DMS53 (cell line): ENCODE data around the gene CDHR2.
"Not testable (repeated sequence)": the region's sequence is repeated elsewhere in the genome, so short reads cannot be mapped to it uniquely, and the experiment has no call there.

Source experiments
- DNase-seq: peaks from one replicate; lab custom pipeline; 2025; lab: John Stamatoyannopoulos, UW

CDHR2 gene

DNA sequence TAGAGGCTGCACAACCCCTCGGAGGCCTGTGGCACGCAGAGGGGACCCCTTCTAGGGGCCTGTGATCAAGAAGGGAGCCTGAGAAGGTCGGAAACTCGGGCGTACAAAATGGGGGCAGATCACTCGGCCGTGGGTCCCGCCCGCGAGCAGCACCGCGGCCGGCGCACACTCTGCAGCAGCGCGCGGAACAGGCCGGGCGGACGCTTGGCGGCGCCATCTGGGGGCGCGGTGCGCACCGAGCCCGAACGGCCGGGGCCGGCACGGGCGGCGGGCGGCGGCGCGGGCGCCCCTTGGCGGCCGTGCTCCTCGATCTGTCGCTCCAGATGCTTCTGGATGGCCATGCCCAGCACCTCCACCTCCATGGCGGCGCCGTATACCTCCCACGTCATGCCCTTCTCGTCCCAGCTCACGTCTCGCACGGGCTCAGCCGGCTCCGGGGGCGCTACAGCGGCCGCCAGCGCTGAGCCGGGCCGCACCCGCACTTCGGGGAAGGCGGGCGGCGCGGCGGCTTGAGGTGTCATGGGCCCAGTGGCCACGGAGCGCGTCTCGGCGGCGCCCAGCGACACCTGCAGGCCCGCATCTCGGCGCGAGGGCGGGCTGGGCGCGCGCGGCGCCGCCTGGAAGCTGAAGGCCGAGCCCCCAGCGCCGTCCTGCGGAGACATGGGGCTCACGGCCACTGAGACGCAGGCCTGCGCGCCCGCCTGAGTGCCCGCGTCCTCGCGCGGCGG, 47.7 kb downstream of the CDHR2 start:
- no peak for DNase-seq

DNA sequence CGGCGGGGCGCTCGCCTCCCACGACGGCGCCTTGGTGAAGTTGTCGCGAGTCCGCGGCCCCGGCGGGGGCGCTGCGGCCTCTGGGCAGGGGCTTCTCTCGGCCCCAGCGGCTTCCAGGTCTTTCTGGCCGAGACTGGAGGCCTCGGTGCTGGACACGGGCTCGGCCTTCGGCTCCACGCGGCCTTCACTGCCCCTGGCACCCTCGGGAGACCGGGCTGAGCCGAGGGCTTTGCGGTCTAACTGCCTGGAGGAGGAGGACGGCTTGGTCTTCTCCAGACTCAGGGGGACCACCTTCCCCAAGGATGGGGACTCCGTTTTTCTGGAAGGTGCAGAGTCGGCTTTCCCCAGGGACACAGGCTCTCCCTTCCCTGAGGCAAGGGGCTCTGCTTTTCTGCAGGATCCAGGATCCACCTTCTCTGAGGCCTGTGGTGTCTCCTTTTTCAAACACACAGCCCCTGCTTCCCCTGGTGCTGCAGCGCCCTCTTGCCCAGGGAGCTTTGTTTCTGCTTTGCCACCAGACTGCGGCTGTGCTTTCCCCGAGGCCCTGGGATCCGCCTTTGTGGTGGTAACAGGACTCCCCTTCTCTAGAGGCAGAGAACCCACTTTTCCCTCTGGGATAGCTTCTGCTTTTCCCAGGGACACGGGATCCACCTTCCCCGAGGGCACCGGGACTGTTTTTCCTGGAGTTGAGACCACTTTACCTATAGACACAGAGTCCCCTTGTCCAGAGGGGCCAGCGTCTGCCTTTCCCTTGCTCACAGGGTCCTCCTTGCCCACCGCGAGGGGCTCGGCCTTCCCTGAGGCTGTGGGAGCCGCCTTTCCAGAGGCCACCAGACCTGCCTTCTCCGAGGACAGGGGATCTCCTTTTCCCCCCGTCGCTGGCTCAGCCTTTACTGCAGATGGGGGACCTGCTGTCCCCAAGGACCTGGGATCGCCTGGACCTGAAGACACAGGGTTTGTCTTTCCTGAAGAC, 48.6 kb downstream of the CDHR2 start:
- DNase-seq, result no peak

DNA sequence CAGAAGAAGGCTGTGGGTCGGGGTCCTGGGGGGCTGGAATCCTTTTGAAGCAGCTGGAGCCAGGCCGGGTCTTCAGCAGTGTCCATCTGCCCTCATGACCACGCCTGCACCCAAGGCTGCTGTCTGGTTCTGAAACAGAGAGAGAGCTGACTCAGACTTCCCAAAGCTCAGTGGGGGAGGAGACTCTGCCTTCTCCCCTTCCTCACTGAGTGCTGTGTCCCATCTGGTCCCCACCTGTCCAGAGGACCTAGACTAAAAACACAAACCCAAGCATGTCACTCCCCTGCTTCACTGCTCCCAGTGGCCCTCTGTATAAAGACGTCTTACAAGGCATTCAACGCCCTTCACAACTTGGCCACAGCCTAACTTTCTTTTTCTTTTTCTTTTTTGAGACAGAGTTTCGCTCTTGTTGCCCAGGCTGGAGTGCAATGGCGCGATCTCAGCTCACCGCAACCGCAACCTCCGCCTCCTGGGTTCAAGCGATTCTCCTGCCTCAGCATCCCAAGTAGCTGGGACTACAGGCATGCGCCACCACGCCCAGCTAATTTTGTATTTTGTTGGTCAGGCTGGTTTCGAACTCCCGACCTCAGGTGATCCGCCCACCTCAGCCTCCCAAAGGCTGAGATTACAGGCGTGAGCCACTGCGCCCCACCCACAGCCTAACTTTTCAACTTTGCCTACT, 50.7 kb downstream of the CDHR2 start:
- not testable (repeated sequence) for DNase-seq

DNA sequence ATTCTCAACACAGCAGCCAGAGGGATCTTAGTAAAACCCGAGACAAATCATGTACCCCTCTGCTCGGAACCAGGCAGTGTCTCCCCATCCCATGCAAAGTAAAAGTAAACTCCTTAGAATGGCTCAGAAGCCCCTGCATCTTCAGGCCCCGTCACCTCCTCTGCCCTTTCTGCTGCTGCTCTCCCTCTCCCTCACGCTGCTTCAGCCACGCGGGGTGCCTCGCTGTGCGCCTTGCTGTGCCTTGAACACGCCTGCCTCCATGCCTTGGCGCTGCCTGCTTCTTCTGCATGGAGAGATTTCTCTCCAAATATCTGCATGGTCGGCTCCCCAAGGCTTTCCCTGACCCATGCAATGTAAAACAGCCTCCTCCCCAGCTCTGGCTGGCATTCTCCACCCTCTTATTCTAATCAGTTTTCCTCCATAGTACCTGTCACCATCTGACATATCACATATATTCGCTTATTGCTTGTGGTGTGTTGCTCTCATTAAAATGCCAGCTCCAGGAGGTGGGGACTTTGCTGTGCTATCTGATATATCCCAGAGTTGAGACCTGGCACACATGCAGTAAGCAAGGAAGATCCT, 52.9 kb downstream of the CDHR2 start:
- no peak for DNase-seq

DNA sequence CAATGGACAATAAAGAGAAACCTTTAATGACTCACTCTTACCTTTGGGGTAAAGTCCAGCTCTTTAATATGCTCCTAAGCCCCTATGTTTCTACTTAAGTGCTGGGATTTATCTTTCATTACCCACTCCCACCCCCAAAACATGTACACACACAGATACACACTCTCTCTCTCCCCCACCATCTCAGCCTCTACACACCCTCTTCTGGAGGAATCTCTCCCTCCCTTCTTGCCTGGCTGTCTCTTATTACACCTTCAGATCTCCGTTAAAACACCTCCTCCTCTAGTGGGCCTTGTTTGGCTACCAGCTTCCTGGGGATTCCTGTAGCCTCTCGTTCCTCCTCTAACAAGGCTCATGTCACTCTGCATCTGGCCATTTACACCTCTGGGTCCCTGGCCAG, 53.9 kb downstream of the CDHR2 start:
- DNase-seq, result no peak

DNA sequence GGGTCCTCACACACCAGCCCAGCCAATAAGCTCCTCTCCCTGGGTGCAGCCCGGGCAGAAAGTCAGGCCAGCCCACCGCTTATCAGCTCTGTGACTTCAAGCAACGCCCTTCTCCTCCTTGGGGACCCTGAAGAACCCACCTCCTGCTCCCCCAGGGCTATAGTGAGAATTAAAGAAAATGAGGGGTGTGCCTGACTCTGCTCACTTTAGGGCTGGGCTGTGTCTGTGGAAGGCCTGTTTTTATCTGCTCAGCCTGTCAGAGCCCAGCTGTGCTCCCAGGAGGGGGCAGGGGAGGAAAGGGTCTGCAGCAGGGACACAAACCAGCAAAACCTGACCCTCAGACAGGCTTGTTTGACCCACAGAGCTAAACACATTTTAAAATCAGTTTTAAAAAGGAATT, 56.9 kb downstream of the CDHR2 start:
- no peak for DNase-seq

DNA sequence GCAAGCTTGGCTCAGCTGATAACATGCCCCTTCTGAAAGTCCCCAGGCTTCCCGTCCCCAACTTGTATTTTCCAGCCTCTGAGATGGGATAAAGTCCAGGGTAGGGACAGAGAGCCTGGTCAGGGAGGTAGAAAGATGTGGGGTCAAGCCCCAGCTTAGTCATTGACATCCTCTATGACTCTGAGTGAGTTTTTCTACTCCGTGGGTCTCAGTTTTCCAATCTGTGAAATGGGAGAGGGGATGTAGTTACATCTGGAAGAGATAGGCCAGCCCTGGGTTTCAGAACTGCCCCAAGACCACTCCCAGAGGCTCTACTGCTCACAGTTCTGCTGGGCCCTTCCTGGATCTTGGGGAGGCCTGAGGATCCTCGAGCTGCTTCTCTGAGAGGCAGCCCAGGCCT, 57.7 kb downstream of the CDHR2 start:
- DNase-seq, result no peak

DNA sequence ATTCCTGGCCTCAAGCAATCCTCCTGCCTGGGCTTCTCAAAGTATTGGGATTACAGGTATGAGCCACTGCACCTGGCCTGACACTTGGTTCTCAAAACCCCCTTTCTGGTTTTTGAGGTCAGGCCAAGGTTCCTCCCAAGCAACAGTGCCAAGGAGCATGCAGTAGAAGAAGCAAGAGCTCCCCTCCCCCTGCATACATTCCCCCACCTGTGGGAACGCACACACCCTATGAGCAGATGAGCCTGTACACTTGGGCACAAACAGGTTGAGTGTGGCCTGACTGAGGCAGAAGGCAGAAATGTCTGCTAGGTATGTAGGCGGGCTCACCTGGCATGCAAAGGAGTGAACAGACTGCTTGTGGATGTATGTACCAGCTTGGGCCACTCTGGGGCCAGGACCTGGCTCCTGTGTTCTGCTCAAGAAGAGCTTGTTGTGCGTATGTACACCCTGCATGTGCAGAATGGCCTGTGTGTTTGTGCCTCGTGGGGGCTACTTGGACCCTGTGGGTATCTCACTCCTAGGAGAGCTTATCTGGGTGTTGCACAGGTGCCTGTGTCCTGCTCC, 59.1 kb downstream of the CDHR2 start:
- DNase-seq, result no peak

DNA sequence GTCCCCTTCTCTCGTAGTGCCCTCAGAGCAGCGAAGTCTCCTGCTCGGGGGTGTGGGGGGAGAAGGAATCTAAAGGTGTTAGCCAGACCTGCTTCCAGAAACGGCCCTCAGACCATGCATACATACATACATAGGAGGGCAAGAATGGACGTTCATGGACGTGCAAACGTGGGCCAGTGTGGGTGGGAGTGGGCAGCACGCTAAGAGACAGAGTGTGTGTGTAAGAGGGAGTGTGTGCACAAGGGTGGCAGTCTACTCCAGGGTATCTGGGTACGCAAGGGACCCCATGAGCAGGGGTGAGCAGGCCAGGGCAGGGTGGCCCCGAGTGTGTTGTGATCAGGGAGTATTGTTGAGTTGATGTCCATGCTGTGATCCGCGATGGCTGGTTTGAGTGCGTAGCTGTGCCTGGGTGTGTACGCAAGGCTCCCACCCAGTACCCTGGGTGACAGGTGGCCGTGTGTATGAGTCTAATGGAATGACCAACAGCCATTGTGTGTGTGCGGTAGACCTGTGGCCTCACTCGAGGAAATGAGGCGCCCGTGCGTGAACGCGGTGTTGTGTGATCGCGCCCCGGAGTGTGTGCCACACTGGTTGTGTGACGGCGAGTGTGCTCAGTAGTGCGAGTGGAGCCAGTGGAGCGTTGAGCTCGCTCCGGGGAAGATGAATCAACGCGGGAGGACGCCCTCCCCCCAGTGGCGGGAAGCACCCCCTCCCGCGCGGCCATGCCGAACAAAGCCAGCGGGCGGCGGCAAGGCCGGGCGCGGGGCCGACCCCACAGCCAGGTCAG, 60.0 kb downstream of the CDHR2 start:
- DNase-seq, result peak; percentile 69

DNA sequence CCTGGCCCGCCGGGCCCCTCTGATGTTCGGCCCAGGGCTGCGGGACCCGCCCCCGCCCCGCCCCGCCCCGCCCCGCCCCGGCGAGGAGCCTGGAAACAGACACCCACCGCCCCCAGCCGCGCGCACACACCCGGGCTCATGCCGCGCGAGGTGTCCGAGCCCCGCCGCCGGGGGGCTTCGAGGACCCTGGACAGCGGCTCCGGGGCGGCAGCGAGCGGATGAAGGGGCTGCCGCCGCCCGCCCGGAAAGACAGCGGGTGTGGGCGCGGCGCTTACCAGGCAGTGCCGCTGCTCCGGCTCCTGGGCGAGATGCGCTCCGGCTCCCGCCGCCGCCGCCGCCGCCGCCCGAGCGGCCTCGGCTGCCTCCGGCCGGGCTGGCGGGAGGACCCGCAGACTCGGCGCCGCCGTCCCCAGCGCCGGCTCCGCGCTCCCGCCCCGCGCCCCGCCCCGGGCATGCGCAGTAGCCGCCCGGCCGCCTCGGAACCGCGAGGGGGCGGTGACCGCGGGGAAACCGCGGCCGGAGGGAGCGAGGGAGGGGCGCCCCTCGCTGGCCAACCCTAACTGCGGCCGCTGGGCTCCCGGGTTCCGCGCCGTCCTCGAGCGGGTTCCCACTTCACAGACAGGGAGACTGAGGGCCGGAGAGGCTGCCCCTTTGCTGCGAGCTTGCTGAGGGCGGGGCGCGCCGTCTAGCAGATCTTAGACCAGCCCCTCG, 60.7 kb downstream of the CDHR2 start, which contains the start of gene GPRIN1:
GPRIN1 (minus strand) TSS at position 433 of the 711 bp plus-strand sequence. CDS start 10,322 bp downstream, outside the sequence.
- DNase-seq, result peak; percentile 89

DNA sequence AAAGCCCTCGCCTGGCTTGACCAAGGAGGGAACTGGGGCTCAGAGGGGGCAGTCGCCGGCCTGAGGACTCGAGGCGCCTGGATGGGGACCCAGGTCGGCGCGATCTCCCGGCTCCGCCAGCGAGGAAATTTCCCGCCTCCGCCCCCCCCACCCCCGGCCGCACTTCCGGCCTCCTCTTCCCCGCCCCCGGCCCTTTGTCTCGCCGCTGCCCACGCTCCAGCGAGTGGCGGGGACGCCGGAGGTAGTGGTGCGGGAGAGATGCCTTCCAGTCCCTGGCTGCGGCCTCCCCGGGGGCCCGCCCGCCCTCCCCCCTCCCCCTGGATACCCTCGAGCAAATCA, 61.3 kb downstream of the CDHR2 start:
- DNase-seq, result peak; percentile 81

DNA sequence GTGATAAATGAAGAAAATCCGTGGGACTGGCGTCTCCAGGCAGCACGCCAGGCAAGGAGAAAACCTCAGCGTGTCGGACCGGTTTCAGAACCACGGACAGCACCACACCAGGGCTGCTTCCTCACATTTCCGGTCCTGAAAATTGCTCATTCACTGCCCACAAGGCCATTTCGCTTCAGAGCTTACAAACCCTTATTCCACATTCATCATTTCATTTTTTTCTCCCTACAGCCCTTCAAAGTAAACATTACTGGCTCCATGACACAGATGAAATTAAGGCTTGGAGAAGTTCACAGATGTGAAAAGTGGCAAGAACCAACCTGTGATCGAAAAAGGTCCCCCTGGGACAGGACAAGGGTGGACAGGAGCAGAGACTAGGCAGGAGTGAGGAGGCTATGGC, 62.3 kb downstream of the CDHR2 start:
- DNase-seq, result peak; percentile 36

DNA sequence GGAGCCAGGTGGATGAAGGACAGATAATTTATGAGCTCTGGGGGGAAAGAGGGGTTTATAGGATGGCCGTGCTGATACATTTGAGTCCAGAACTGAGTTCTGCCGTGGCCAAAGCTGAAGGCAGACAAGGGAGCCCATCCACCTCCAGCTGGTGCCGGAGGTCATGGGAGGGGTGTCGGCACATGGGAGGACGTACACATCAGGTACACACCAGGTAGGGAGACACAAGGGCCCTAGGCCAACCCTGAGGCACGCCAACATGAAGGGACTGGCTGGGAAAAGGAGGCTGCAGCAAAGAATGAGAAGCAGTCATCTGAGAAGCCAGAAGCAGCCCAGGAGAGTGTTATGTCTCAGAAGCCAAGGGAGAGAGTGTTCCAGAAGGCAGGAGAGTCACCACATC, 62.9 kb downstream of the CDHR2 start:
- DNase-seq, result no peak

DNA sequence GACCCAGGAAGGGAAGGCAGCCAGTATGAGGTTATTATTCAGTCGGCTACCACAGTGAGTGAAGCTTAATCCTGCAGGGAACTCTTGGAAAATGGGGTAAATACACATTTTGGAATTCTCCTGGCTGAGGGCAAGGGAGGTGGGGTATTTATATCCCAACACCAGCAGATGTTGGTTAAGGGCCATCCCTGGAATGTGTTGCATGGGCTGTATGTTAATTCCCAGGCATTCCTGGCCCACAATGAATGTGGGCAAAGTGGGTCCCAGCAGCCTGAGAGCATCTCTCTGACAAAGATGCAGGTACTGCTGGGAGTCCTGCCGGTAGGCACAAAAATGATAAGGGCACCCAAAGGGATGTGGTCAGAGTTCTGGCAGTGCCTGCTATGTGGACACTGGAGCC, 63.7 kb downstream of the CDHR2 start:
- DNase-seq, result no peak

DNA sequence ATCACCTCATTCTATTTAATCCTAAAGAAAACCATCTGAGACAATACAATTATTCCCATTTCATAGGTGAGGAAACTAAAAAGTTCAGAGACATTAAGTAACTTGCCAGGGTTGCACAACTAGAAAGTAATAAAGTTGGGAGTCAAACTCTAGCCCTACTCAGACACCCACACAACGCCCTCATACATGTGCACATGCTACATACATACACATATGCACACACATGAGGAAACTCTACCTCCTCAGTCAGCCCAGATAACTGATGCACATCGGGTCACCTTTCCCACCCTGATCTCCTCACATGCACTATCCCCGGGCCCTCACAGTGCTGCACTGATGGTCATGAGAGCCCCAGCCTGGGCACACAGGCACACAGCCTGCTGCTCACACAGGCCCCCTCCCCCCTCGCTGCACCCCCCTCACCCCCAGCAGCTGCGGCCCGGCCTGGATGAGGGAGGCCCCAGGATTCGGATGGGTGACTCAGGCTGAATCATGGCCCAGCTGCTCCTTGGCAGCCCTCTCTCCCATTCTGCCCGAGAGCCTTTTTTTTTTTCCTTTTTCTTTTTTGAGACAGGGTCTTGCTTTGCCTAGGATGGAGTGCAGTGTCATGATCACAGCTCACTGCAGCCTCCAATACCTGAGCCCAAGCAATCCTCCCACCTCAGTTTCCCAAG, 65.8 kb downstream of the CDHR2 start:
- peak; percentile 80 for DNase-seq

DNA sequence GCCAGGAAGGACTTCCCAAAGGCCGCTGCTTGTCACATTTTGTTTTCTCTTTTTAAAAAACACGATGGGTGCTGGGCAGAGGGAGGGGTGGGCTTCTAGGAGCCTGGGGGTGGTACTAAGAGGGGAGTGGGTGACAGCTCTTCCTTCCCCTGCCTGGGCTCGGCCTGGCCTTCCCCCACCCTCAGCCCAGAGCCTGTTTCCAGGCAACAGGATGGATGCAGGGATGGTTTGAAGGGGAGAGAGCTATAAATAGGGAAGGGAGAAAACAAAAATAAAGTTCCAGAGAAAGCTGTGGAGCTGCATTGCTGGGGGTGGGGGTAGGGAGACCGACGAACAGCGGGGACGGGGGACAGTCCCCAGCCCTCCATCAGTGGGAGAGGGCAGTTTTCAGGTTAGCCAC, 67.4 kb downstream of the CDHR2 start:
- no peak for DNase-seq

DNA sequence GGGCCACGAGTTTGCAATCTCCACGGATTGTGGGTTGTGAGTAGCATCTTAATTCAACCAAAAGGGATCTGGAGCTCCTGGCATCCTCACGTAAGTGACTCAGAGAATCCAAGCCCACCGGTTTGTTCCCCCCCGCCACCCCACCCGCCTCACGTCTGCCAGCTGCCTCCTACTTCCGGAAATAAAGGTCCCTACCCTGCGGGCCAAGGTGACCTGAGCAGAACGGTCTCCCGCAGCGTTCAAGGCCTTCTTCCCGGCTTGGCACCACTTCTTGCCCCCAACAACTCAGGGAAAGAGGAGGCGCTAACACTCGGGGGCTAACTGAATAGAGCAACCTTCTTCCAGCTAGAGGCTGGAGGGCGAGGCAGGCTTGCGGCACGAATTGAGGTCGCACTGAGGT, 69.6 kb downstream of the CDHR2 start:
- DNase-seq, result no peak

DNA sequence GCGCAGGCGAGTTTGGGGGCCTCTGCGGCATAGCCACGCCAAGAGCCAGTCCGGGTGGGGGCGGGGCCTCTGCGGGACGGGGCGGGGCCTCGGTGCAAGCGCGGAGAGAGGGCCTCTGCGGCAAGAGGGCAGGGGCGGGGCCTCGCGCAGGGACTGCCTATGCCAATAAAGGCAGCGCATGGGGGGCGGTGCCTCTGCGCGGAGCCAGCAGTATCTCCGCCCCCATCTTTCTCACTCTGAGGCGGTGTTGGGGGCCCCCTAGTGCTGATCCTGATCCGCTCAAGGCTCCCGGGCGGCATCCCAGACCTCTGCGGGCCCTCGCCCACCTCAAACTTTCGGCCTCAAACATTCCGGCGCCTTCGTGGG, 70.0 kb downstream of the CDHR2 start:
- DNase-seq, result no peak

DNA sequence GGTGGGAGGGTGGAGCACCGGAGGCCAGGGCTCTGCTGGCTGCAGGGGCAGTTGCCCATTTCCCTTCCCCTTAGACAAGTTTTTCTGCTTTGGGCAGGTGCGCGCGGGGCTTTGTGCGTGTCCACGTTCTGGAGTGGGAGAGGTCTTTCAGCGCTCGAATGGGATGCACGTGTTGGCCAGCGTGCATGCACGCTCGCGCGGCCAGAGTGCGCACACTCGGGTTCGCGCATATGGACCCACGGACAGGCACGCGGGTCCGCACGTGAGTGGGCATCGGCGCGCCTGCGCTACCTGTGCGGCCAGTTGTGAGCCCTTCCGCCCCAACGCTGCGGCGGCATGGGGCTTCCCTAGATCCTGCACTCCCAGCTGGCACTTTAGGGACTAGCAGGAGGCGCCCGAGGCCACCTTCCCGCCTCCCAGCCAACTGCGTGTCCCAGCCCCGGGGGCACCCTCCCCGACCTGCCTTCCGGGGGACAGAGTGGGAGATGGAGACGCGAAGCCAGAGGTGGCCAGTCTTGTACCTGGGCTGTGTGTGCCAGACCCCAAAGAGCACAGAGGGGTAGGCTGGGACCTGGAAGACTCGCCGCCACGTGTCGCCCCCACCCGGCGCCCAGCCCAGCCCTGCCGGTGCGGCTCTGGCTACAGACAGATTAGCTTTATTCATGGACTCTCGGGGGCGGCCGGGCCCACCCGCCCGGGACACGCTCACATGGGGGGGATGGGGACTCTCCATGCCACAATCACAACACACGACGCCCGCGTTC, 70.6 kb downstream of the CDHR2 start:
- peak; percentile 70 for DNase-seq
